OCI-LY7 (cell line): Measurements from ENCODE around the gene F2RL3.

Source experiments
- EZH2phosphoT487 ChIP-seq: fragments of 200-600 bp; sonication (generic); IDR thresholded peaks from 2 replicates; pipeline ENCODE4 v1.6.1; 2018; ENCODE audit warnings: low read depth, borderline replicate concordance, mild to moderate bottlenecking, mixed run types, antibody characterized with exemption, low read length, moderate library complexity, mixed read lengths
- TF ChIP-seq, protein P1 (sequence below): fragments of 200-600 bp; sonication (generic); conservative IDR thresholded peaks from 2 replicates; pipeline ENCODE4 v1.5.1; 2014; ENCODE audit warnings: mild to moderate bottlenecking, antibody characterized with exemption, low read length, moderate library complexity, mixed read lengths

GRCh38 chr19:16908759-16909158 is 20.0 kb downstream of the F2RL3 start:
- TF ChIP-seq, protein P1, sequence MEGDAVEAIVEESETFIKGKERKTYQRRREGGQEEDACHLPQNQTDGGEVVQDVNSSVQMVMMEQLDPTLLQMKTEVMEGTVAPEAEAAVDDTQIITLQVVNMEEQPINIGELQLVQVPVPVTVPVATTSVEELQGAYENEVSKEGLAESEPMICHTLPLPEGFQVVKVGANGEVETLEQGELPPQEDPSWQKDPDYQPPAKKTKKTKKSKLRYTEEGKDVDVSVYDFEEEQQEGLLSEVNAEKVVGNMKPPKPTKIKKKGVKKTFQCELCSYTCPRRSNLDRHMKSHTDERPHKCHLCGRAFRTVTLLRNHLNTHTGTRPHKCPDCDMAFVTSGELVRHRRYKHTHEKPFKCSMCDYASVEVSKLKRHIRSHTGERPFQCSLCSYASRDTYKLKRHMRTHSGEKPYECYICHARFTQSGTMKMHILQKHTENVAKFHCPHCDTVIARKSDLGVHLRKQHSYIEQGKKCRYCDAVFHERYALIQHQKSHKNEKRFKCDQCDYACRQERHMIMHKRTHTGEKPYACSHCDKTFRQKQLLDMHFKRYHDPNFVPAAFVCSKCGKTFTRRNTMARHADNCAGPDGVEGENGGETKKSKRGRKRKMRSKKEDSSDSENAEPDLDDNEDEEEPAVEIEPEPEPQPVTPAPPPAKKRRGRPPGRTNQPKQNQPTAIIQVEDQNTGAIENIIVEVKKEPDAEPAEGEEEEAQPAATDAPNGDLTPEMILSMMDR: no peak
- TF ChIP-seq EZH2phosphoT487: no peak
